Islet of Langerhans (tissue), 1 donor: ENCODE measurements around the gene SMYD3.
"Not testable (repeated sequence)": the region's sequence is repeated elsewhere in the genome, so short reads cannot be mapped to it uniquely, and the experiment has no call there.

Experiments
- FAIRE-seq: peaks from one replicate; lab custom pipeline; 2011; peaks lifted over from hg19 to GRCh38; lab: Jason Lieb, UNC

Gene SMYD3

GRCh38 chr1:245984390-245985155 lies 522.5 kb downstream of the SMYD3 start:
- FAIRE-seq: no peak

GRCh38 chr1:245983294-245983967 lies 523.6 kb downstream of the SMYD3 start:
- FAIRE-seq: no peak

- no peak for FAIRE-seq
Measured at GRCh38 chr1:245979589-245979988, 527.5 kb downstream of the SMYD3 start.

- FAIRE-seq: no peak
Measured at GRCh38 chr1:245978915-245979314, 528.2 kb downstream of the SMYD3 start.

GRCh38 chr1:245972476-245972875 lies 534.6 kb downstream of the SMYD3 start:
- no peak for FAIRE-seq

GRCh38 chr1:245971711-245972085 lies 535.4 kb downstream of the SMYD3 start:
- no peak for FAIRE-seq

GRCh38 chr1:245971076-245971710 lies 535.9 kb downstream of the SMYD3 start:
- FAIRE-seq: not testable (repeated sequence)

GRCh38 chr1:245969283-245969682 lies 537.8 kb downstream of the SMYD3 start:
- FAIRE-seq: no peak

GRCh38 chr1:245968775-245969174 lies 538.3 kb downstream of the SMYD3 start:
- no peak for FAIRE-seq

- no peak for FAIRE-seq
Measured at GRCh38 chr1:245965398-245965797, 541.7 kb downstream of the SMYD3 start.

GRCh38 chr1:245963649-245964048 lies 543.4 kb downstream of the SMYD3 start:
- no peak for FAIRE-seq

- FAIRE-seq: no peak
Measured at GRCh38 chr1:245962453-245962852, 544.6 kb downstream of the SMYD3 start.

GRCh38 chr1:245961137-245961540 lies 545.9 kb downstream of the SMYD3 start:
- no peak for FAIRE-seq

GRCh38 chr1:245960171-245960570 lies 546.9 kb downstream of the SMYD3 start:
- FAIRE-seq: no peak

GRCh38 chr1:245958016-245958415 lies 549.1 kb downstream of the SMYD3 start:
- FAIRE-seq: no peak

GRCh38 chr1:245957427-245957826 lies 549.7 kb downstream of the SMYD3 start:
- no peak for FAIRE-seq

- FAIRE-seq: no peak
Measured at GRCh38 chr1:245956225-245956624, 550.9 kb downstream of the SMYD3 start.

GRCh38 chr1:245953876-245954660 lies 553.0 kb downstream of the SMYD3 start:
- FAIRE-seq: peak; percentile 90

GRCh38 chr1:245952383-245953026 lies 554.6 kb downstream of the SMYD3 start:
- no peak for FAIRE-seq

- no peak for FAIRE-seq
Measured at GRCh38 chr1:245948786-245949185, 558.3 kb downstream of the SMYD3 start.

GRCh38 chr1:245946905-245947304 lies 560.2 kb downstream of the SMYD3 start:
- FAIRE-seq: no peak

- not testable (repeated sequence) for FAIRE-seq
Measured at GRCh38 chr1:245945136-245945535, 561.9 kb downstream of the SMYD3 start.
